ENCODE data around the gene TUBB3.

GRCh38 chr16:89964201-89964600 is 41.1 kb downstream of the TUBB3 start:
- TF ChIP-seq CTCF (IDR thresholded peaks at IDR 0.05) (no peak), POLR2A (IDR thresholded peaks at IDR 0.05) (no peak)

Measured in right lobe of liver (tissue), 4 donors.